Adrenal gland (tissue), 12 donors: ENCODE data around the gene VWA5B2. TPM values are rescaled to one million over a fixed set of nuclear protein-coding genes. Genes with fewer than 3 reads are reported as not detected.

Source experiments
- DNase-seq, 7 donors: peaks; one replicate each; pipeline ENCODE4 v3.0.0-alpha.2; 2019 to 2020
- H3K27ac ChIP-seq, 5 donors: fragments of 200-600 bp; sonication (generic) in 4 of 5; 1 replicate in 3 of 5; 2 replicates in 2 of 5; pipeline versions ENCODE4 v1.5.1 to v1.8.0; 2016 to 2020; ENCODE audit warnings: mild to moderate bottlenecking in 1 of 5
- H3K27me3 ChIP-seq: fragments of 200-600 bp; 2 replicates; pipeline ENCODE4 v1.8.0; 2021
- H3K36me3 ChIP-seq, 2 donors: fragments of 200-600 bp; replicated peaks in 1 of 2; 1 replicate in 1 of 2; 2 replicates in 1 of 2; pipeline versions ENCODE4 v1.5.1 to v1.8.0; 2018 to 2022
- H3K4me1 ChIP-seq, 2 donors: fragments of 200-600 bp; replicated peaks in 1 of 2; 1 replicate in 1 of 2; 2 replicates in 1 of 2; pipeline versions ENCODE4 v1.5.1 to v1.8.0; 2018 to 2021
- H3K4me3 ChIP-seq, 4 donors: fragments of 200-600 bp; sonication (generic) in 3 of 4; one replicate each; pipeline ENCODE4 v1.5.1; 2016 to 2018
- H3K9me3 ChIP-seq, 3 donors: fragments of 200-600 bp; sonication (generic) in 1 of 3; replicated peaks in 1 of 3; 1 replicate in 2 of 3; 2 replicates in 1 of 3; pipeline versions ENCODE4 v1.5.1 to v1.8.0; 2016 to 2021
- CTCF ChIP-seq, 6 experiments: fragments of 450-650 bp in 4 of 6; fragments of 200-600 bp in 2 of 6; sonication (generic) in 1 of 6; IDR thresholded peaks; 1 replicate in 5 of 6; 2 replicates in 1 of 6; pipeline versions ENCODE4 v1.5.1 to v1.8.0; 2016 to 2021; ENCODE audit warnings: antibody characterized with exemption in 6 of 6, mild to moderate bottlenecking in 2 of 6, moderate library complexity in 1 of 6
- POLR2A ChIP-seq, 2 donors: fragments of 450-650 bp; IDR thresholded peaks; one replicate each; pipeline ENCODE4 v1.6.1; 2017; ENCODE audit warnings: antibody characterized with exemption in 2 of 2, mild to moderate bottlenecking in 2 of 2, moderate library complexity in 1 of 2
- WGBS, 4 donors: extraction: QIAGEN DNeasy Blood & Tissue Kit in 2 of 4; methylation state at CpG; one replicate each; pipeline versions ENCODE4 v1.1.5 to v1.1.7; 2013 to 2017; 5-methylcytosine and 5-hydroxymethylcytosine counted together
- intact Hi-C, 2 donors: fragments of 100-400 bp; cut with DNase I; formaldehyde crosslinking; loops; one replicate each; pipeline versions ENCODE4 v1.14.1 to v1.15.0; 2022 to 2023
- polyA plus RNA-seq, 3 donors: library from polyadenylated mRNA; stranded (reverse); fragments of 200-250 nt in 2 of 3; fragments of 350-450 nt in 1 of 3; fragmentation: Illumina TruSeq in 1 of 3; extraction: RNeasy Lipid Tissue Mini Kit (QIAGEN cat#74804) in 1 of 3; gene quantifications; one replicate each; pipeline ENCODE4 v1.2.3, GENCODE V29; 2013 to 2014
- total RNA-seq, 9 donors: library from RNA; depleted of rRNA in 4 of 9; stranded (reverse); fragments of >200 nt in 4 of 9; fragments of 120-200 nt in 1 of 9; fragmentation: NEBNext Ultra II Directional in 1 of 9; extraction: Animal tissue kit (Norgen Biotek cat#: 25700) in 1 of 9; gene quantifications; one replicate each; pipeline versions ENCODE4 v1.1.0 to v1.2.4, GENCODE V29; 2013 to 2023
- donor health status: healthy with polysubstance abuse.
- donor health status: Bipolar disorder and iron deficiency.
- donor health status: DM: yes; HTN: yes; CAD: no.
- donor health status: DM: no; HTN: no; CAD: no.
- donor health status: DM: no; HTN: no; CAD: no.
- donor health status: DM: yes; HTN: yes; CAD: no.

VWA5B2 gene
- total and polyA plus RNA-seq, 12 donors, result 1.1 to 1,120 (median 65.8) TPM

DNA sequence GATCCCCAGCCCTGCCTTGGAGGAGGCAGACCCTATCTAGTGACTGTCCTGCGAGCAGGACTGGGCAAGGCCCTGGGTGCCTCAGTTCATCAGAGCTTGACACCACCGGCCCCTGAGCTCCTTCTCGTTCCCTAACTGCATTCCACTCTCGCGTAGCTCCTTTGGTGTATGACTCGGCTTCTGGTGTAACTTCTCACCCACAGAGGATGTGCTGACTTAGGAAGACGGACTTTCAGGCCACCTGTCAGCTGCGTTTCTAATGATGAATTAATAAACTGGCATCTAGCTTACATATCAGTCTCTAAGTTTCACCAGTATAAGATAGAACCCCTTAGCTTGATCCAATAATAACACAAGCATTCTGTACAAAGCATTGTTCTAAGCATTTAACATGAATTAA, 25.9 kb upstream of the VWA5B2 start:
- intact Hi-C loops, result no loop called here
- Histone ChIP-seq H3K27ac (no peak overlapping the region), H3K9me3 (no peaks in the 10 kb centered on the region), H3K4me3 (no peak overlapping the region), H3K4me1 (no peaks in the 10 kb centered on the region), H3K27me3 (no peaks in the 10 kb centered on the region), H3K36me3 (no peaks in the 10 kb centered on the region)
- 76 to 90% (median 84%) methylated on average over 8 of the region's 8 CpGs for WGBS, 4 donors
- DNase-seq, result no peak
- TF ChIP-seq CTCF (IDR thresholded peaks at IDR 0.05) (no peak), POLR2A (IDR thresholded peaks at IDR 0.05) (no peak)

- peaks cover 9 to 28% of the 10 kb centered on the region in 2 donors for H3K4me1 ChIP-seq
- H3K9me3 ChIP-seq, result no peaks in the 10 kb centered on the region
- no peaks in the 10 kb centered on the region for H3K36me3 ChIP-seq
- DNase-seq, result peak in 1 of 7 donors; percentile 53
- peak overlapping the region in 4 of 5 donors; percentile 16 to 74 (median 62) for H3K27ac ChIP-seq
- TF ChIP-seq CTCF (IDR thresholded peaks at IDR 0.05) (peak in 1 of 6 experiments; percentile 8), POLR2A (IDR thresholded peaks at IDR 0.05) (no peak)
- H3K27me3 ChIP-seq, result no peaks in the 10 kb centered on the region
- WGBS, 4 donors, result 26 to 30% (median 28%) methylated on average over 11 of the region's 11 CpGs
- H3K4me3 ChIP-seq, result no peak overlapping the region
- intact Hi-C loops, result no loop called here
Measured at GRCh38 chr3:184209146-184209923, 20.1 kb upstream of the VWA5B2 start.

DNA sequence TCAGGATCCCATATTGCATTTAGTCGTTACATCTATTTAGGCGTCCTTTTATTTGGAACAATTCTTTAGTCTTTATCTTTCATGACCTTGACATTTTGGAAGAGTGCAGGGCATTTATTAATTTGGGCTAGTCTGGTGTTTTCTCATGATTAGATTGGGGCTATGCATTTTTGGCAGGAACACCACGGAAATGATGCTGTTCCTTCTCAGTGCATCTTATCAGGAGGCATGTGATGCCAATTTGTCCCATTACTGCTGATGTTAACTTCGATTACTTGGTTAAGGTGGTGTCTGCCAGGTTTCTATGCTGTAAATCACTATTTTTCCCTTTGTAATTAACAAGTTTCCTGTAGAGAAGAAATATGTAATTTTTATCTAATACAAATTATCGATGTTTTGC, 18.1 kb upstream of the VWA5B2 start:
- Histone ChIP-seq H3K4me3 (no peak overlapping the region), H3K36me3 (no peaks in the 10 kb centered on the region), H3K27me3 (no peaks in the 10 kb centered on the region), H3K4me1 (peaks cover 9 to 28% of the 10 kb centered on the region in 2 donors), H3K27ac (peak overlapping the region in 1 of 5 donors; percentile 74), H3K9me3 (no peaks in the 10 kb centered on the region)
- no peak for DNase-seq
- intact Hi-C loops, result no loop called here
- TF ChIP-seq POLR2A (IDR thresholded peaks at IDR 0.05) (no peak), CTCF (IDR thresholded peaks at IDR 0.05) (no peak)
- WGBS, 4 donors, result 34 to 48% (median 37%) methylated on average over 5 of the region's 5 CpGs

DNA sequence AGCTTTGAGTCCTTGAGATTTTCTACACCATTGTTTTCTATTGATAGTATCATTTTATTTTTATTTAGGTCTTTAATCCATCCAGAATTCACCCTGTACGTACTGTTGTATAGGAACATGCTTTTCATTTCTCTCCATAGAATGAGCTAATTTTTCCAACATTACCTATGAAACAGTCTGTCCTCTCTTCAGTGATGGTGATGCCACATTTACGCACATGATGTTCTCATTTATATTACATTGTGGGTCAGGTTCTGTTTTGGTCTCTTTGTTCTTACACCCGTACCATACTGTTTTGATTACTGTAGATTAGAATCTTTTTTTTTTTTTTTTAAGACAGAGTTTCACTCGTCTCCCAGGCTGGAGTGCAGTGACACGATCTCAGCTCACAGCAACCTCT, 17.7 kb upstream of the VWA5B2 start:
- H3K9me3 ChIP-seq, result no peaks in the 10 kb centered on the region
- no peaks in the 10 kb centered on the region for H3K27me3 ChIP-seq
- H3K4me3 ChIP-seq, result no peak overlapping the region
- no peak for TF ChIP-seq CTCF (IDR thresholded peaks at IDR 0.05)
- no peak for TF ChIP-seq POLR2A (IDR thresholded peaks at IDR 0.05)
- peaks cover 9 to 28% of the 10 kb centered on the region in 2 donors for H3K4me1 ChIP-seq
- no peaks in the 10 kb centered on the region for H3K36me3 ChIP-seq
- intact Hi-C loops, result no loop called here
- DNase-seq, result no peak
- WGBS, 4 donors, result 57 to 70% (median 64%) methylated on average over 5 of the region's 5 CpGs
- H3K27ac ChIP-seq, result peak overlapping the region in 1 of 5 donors; percentile 74
